Astrocyte (in vitro differentiated cells and primary cell): ENCODE data around the gene CDH13. TPM values are rescaled to one million over a fixed set of nuclear protein-coding genes. Genes with fewer than 3 reads are reported as not detected.

Experiments
- DNase-seq: peaks from one replicate; pipeline ENCODE4 v3.0.0-alpha.2; 2010; ENCODE audit warnings: low read depth
- FAIRE-seq: peaks from 2 replicates; lab custom pipeline; 2011; peaks lifted over from hg19 to GRCh38; lab: Jason Lieb, UNC
- H2AFZ ChIP-seq: 2 replicates; pipeline ENCODE4 v1.6.0; 2012; ENCODE audit warnings: low read depth, low read length, inconsistent platforms
- H3K27ac ChIP-seq: 2 replicates; pipeline ENCODE4 v1.5.1; 2011; ENCODE audit warnings: low read depth, low read length, inconsistent platforms
- H3K27me3 ChIP-seq: 2 replicates; pipeline ENCODE4 v1.6.0; 2011; ENCODE audit warnings: low read length, inconsistent platforms; ENCODE audit not compliant: insufficient read depth
- H3K36me3 ChIP-seq: 2 replicates; pipeline ENCODE4 v1.5.1; 2011; ENCODE audit warnings: low read length, inconsistent platforms; ENCODE audit not compliant: insufficient read depth
- H3K4me1 ChIP-seq: 2 replicates; pipeline ENCODE4 v1.5.1; 2011; ENCODE audit warnings: low read length, inconsistent platforms; ENCODE audit not compliant: insufficient read depth
- H3K4me2 ChIP-seq: 2 replicates; pipeline ENCODE4 v1.6.0; 2012; ENCODE audit warnings: low read length, inconsistent platforms
- H3K4me3 ChIP-seq: 2 replicates; pipeline ENCODE4 v1.5.1; 2011; ENCODE audit warnings: low read depth, mild to moderate bottlenecking, low read length, inconsistent platforms; ENCODE audit not compliant: insufficient read depth
- H3K79me2 ChIP-seq: 2 replicates; pipeline ENCODE4 v1.6.0; 2012; ENCODE audit warnings: mild to moderate bottlenecking, low read length, inconsistent platforms; ENCODE audit not compliant: insufficient read depth
- H3K9ac ChIP-seq: 2 replicates; pipeline ENCODE4 v1.6.0; 2012; ENCODE audit warnings: mild to moderate bottlenecking, low read length, inconsistent platforms
- H3K9me3 ChIP-seq: 2 replicates; pipeline ENCODE4 v1.5.1; 2012; ENCODE audit warnings: low read depth, mild to moderate bottlenecking, low read length, inconsistent platforms; ENCODE audit not compliant: insufficient read depth
- H4K20me1 ChIP-seq: 2 replicates; pipeline ENCODE4 v1.6.0; 2012; ENCODE audit warnings: low read length, inconsistent platforms; ENCODE audit not compliant: insufficient read depth
- H3K27ac Mint-ChIP-seq: one replicate; pipeline ENCODE4 v1.8.0; 2021; ENCODE audit warnings: mild to moderate bottlenecking, mixed read lengths; ENCODE audit not compliant: unreplicated experiment
- H3K27me3 Mint-ChIP-seq: one replicate; pipeline ENCODE4 v1.8.0; 2021; ENCODE audit warnings: low read depth, mixed read lengths; ENCODE audit not compliant: unreplicated experiment
- H3K36me3 Mint-ChIP-seq: one replicate; pipeline ENCODE4 v1.8.0; 2021; ENCODE audit warnings: low read depth, mixed read lengths; ENCODE audit not compliant: unreplicated experiment
- H3K4me1 Mint-ChIP-seq: one replicate; pipeline ENCODE4 v1.8.0; 2021; ENCODE audit warnings: low read depth, mixed read lengths; ENCODE audit not compliant: unreplicated experiment
- H3K4me3 Mint-ChIP-seq: one replicate; pipeline ENCODE4 v1.8.0; 2021; ENCODE audit warnings: mild to moderate bottlenecking, moderate library complexity, mixed read lengths; ENCODE audit not compliant: unreplicated experiment
- H3K9me3 Mint-ChIP-seq: one replicate; pipeline ENCODE4 v1.8.0; 2021; ENCODE audit warnings: mild to moderate bottlenecking, mixed read lengths; ENCODE audit not compliant: unreplicated experiment
- CTCF ChIP-seq: IDR thresholded peaks from 2 replicates; pipeline ENCODE4 v1.5.1; 2011; ENCODE audit warnings: low read depth, mild to moderate bottlenecking, inconsistent platforms, low read length, moderate library complexity; ENCODE audit not compliant: insufficient read depth
- EZH2 ChIP-seq: IDR thresholded peaks from 2 replicates; pipeline ENCODE4 v1.6.1; 2012; ENCODE audit warnings: mild to moderate bottlenecking, low read length, inconsistent platforms; ENCODE audit not compliant: insufficient read depth
- total RNA-seq: library from RNA; stranded (reverse); gene quantifications from 2 replicates; pipeline ENCODE4 v1.2.1, GENCODE V29; 2021

The CDH13 gene
- total RNA-seq, 1 donor from 2014 or later: 41.7 TPM

- H3K4me3 Mint-ChIP-seq: no peak overlapping the region
- H3K9ac ChIP-seq: no peak overlapping the region
- no peaks in the 10 kb centered on the region for H3K36me3 Mint-ChIP-seq
- no peaks in the 10 kb centered on the region for H3K9me3 Mint-ChIP-seq
- no peaks in the 10 kb centered on the region for H3K9me3 ChIP-seq
- H3K27ac ChIP-seq: no peak overlapping the region
- no peaks in the 10 kb centered on the region for H3K79me2 ChIP-seq
- H3K4me1 ChIP-seq: no peaks in the 10 kb centered on the region
- H4K20me1 ChIP-seq: no peaks in the 10 kb centered on the region
- no peak for FAIRE-seq
- no peaks in the 10 kb centered on the region for H3K4me1 Mint-ChIP-seq
- no peak overlapping the region for H3K4me2 ChIP-seq
- TF ChIP-seq CTCF (no peak), EZH2 (no peak)
- no peak overlapping the region for H2AFZ ChIP-seq
- no peaks in the 10 kb centered on the region for H3K36me3 ChIP-seq
- no peaks in the 10 kb centered on the region for H3K27me3 ChIP-seq
- no peak overlapping the region for H3K27ac Mint-ChIP-seq
- no peak for DNase-seq
- no peak overlapping the region for H3K4me3 ChIP-seq
- peaks cover 10% of the 10 kb centered on the region for H3K27me3 Mint-ChIP-seq
Measured at GRCh38 chr16:83227336-83227735, 600.6 kb downstream of the CDH13 start.

GRCh38 chr16:83231729-83232128 is 605.0 kb downstream of the CDH13 start:
- FAIRE-seq (no peak), DNase-seq (no peak)
- Histone ChIP-seq H3K36me3 (no peaks in the 10 kb centered on the region), H2AFZ (no peak overlapping the region), H3K4me1 (no peaks in the 10 kb centered on the region), H3K4me3 (no peak overlapping the region), H3K27ac (no peak overlapping the region), H3K9me3 (no peaks in the 10 kb centered on the region), H3K27me3 (no peaks in the 10 kb centered on the region), H3K4me2 (no peak overlapping the region), H3K79me2 (no peaks in the 10 kb centered on the region), H4K20me1 (no peaks in the 10 kb centered on the region), H3K9ac (no peak overlapping the region)
- no peak overlapping the region for H3K4me3 Mint-ChIP-seq
- no peak overlapping the region for H3K27ac Mint-ChIP-seq
- no peaks in the 10 kb centered on the region for H3K36me3 Mint-ChIP-seq
- no peaks in the 10 kb centered on the region for H3K4me1 Mint-ChIP-seq
- no peaks in the 10 kb centered on the region for H3K9me3 Mint-ChIP-seq
- H3K27me3 Mint-ChIP-seq: no peaks in the 10 kb centered on the region
- TF ChIP-seq EZH2 (no peak), CTCF (no peak)

GRCh38 chr16:83233153-83233552 is 606.4 kb downstream of the CDH13 start:
- Mint-ChIP-seq H3K27me3 (no peaks in the 10 kb centered on the region), H3K4me1 (no peaks in the 10 kb centered on the region), H3K4me3 (no peak overlapping the region), H3K36me3 (peaks cover 1% of the 10 kb centered on the region), H3K9me3 (peaks cover 2% of the 10 kb centered on the region), H3K27ac (no peak overlapping the region)
- DNase-seq: peak; percentile 69
- Histone ChIP-seq H4K20me1 (no peaks in the 10 kb centered on the region), H3K9ac (no peak overlapping the region), H3K27ac (no peak overlapping the region), H3K4me3 (no peak overlapping the region), H3K4me1 (no peaks in the 10 kb centered on the region), H2AFZ (no peak overlapping the region), H3K27me3 (no peaks in the 10 kb centered on the region), H3K36me3 (no peaks in the 10 kb centered on the region), H3K4me2 (peak overlapping the region; percentile 10), H3K9me3 (no peaks in the 10 kb centered on the region), H3K79me2 (no peaks in the 10 kb centered on the region)
- no peak for FAIRE-seq
- no peak for TF ChIP-seq CTCF
- TF ChIP-seq EZH2: no peak
